Measurements from ENCODE around the gene KIRREL3. TPM values are rescaled to one million over a fixed set of nuclear protein-coding genes. Genes with fewer than 3 reads are reported as not detected.

The KIRREL3 gene
- total RNA-seq, 2 donors from 2014 or later: 0.28 TPM; not detected in 1

DNA sequence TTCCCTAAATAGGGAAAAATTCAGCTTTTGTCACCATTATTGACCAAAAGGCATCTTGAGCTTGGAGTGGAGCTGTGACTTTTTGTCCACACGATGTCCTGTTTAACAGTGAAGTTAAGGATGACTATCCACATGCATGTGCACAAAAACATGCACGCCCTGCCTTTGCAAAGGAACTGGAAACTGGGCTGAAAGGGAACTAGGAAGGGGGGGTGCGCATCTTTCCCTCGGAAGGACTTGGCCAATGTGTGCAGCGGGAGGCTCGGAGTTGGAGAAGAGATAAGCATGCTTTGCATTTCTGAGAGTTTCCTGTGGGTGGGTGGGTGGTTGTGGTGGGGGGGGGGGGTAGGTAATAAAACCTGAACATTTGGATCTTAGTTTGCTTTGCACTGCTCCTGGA lies 411 bp upstream of the KIRREL3 start:
- H3K4me1 ChIP-seq (replicated peaks): no peaks in the 10 kb centered on the region
- H3K27me3 ChIP-seq (replicated peaks; ENCODE audit: insufficient read depth): peaks cover 27% of the 10 kb centered on the region
- 5% methylated on average over 6 of the region's 6 CpGs for WGBS
- H3K36me3 ChIP-seq: no peaks in the 10 kb centered on the region
- intact Hi-C loops (cut with DNase I): no loop called here
- TF ChIP-seq POLR2AphosphoS5 (IDR thresholded peaks at IDR 0.05): no peak
- DNase-seq (ENCODE audit: low spot score): no peak
- no peak overlapping the region for H3K27ac ChIP-seq
- H3K9me3 ChIP-seq: no peaks in the 10 kb centered on the region
- H3K4me3 ChIP-seq: no peak overlapping the region

DNA sequence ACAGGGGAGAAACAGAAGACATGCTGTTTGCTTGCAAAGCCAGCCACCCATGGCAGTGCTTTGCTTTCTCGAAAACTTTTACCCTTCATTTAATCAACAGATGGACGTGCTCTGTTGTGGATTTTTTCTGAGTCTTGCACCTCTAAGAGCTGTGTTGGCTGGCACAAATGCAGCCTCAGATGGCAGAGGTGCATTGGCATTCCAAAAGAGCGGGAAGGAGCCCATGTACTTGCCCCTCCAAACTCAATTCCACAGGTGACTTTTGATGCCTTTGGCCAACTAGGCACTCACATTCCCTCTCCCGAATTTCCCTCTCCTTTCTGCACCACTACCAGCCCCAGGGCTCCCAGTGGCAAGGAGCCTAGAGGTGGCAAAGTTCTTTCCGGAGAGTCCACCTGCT lies 1.2 kb downstream of the KIRREL3 start:
- Histone ChIP-seq H3K27me3 (replicated peaks; ENCODE audit: insufficient read depth) (peaks cover 20% of the 10 kb centered on the region), H3K4me1 (replicated peaks) (no peaks in the 10 kb centered on the region), H3K36me3 (no peaks in the 10 kb centered on the region), H3K9me3 (no peaks in the 10 kb centered on the region), H3K27ac (no peak overlapping the region), H3K4me3 (no peak overlapping the region)
- TF ChIP-seq, protein P1, sequence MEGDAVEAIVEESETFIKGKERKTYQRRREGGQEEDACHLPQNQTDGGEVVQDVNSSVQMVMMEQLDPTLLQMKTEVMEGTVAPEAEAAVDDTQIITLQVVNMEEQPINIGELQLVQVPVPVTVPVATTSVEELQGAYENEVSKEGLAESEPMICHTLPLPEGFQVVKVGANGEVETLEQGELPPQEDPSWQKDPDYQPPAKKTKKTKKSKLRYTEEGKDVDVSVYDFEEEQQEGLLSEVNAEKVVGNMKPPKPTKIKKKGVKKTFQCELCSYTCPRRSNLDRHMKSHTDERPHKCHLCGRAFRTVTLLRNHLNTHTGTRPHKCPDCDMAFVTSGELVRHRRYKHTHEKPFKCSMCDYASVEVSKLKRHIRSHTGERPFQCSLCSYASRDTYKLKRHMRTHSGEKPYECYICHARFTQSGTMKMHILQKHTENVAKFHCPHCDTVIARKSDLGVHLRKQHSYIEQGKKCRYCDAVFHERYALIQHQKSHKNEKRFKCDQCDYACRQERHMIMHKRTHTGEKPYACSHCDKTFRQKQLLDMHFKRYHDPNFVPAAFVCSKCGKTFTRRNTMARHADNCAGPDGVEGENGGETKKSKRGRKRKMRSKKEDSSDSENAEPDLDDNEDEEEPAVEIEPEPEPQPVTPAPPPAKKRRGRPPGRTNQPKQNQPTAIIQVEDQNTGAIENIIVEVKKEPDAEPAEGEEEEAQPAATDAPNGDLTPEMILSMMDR (IDR thresholded peaks at IDR 0.05): no peak
- TF ChIP-seq POLR2A (IDR thresholded peaks at IDR 0.05) (no peak), POLR2AphosphoS5 (IDR thresholded peaks at IDR 0.05) (no peak)
- intact Hi-C loops (cut with DNase I): loop anchor here (10.0 kb wide), 1 partner anchor 395 kb away; no protein-coding TSS in a partner anchor
- WGBS: 67% methylated on average over 5 of the region's 5 CpGs
- no peak for DNase-seq (ENCODE audit: low spot score)

DNA sequence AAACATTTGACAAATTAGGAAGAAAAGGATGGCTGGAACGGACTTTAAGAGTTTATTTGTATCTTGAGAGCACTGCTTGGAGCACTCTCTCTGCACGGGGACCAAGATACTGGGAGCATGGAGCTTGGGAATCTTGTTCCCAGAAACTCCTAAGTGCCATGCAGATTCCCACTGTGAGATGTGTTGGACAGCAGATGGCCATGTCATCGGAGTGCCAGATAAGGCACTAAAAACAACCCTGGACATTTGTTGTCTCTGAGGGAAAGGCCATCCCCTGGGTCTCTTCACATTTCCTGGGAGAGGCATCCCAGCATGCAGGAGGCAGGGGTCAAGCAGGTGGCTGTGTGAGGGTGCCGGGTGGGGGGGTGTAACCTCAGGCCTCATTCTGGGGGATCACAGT lies 2.9 kb downstream of the KIRREL3 start:
- no peaks in the 10 kb centered on the region for H3K36me3 ChIP-seq
- TF ChIP-seq, protein P1 (IDR thresholded peaks at IDR 0.05): no peak
- TF ChIP-seq POLR2AphosphoS5 (IDR thresholded peaks at IDR 0.05) (no peak), POLR2A (IDR thresholded peaks at IDR 0.05) (no peak)
- intact Hi-C loops (cut with DNase I): loop anchor here (10.0 kb wide), 1 partner anchor 393 kb away; no protein-coding TSS in a partner anchor
- no peaks in the 10 kb centered on the region for H3K4me1 ChIP-seq (replicated peaks)
- DNase-seq (ENCODE audit: low spot score): no peak
- no peaks in the 10 kb centered on the region for H3K9me3 ChIP-seq
- no peak overlapping the region for H3K27ac ChIP-seq
- 79% methylated on average over 4 of the region's 4 CpGs for WGBS
- H3K27me3 ChIP-seq (replicated peaks; ENCODE audit: insufficient read depth): peaks cover 16% of the 10 kb centered on the region
- no peak overlapping the region for H3K4me3 ChIP-seq

DNA sequence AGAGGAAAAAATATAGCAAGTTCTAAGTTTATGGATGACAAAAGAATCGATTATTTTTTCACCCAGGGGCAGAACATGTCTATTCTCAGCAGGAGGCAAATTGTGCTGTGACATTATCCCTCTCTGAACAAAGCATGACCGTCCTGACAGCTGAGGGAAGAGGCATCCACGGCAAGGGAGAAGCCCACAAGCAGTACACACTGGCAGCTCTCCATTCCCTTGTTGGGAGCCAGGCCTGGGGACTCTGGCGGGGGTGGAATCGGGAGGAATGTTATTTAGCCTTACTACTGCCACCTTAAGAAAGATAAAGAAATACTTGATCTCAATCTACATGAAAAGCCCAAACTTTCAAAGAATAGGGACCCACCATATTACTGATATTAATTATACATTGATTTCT lies 3.4 kb downstream of the KIRREL3 start:
- intact Hi-C loops (cut with DNase I): loop anchor here (10.0 kb wide), 1 partner anchor 392 kb away; no protein-coding TSS in a partner anchor
- Histone ChIP-seq H3K27ac (no peak overlapping the region), H3K27me3 (replicated peaks; ENCODE audit: insufficient read depth) (peaks cover 12% of the 10 kb centered on the region), H3K36me3 (no peaks in the 10 kb centered on the region), H3K4me3 (no peak overlapping the region), H3K9me3 (no peaks in the 10 kb centered on the region), H3K4me1 (replicated peaks) (no peaks in the 10 kb centered on the region)
- no peak for DNase-seq (ENCODE audit: low spot score)
- no peak for TF ChIP-seq POLR2A (IDR thresholded peaks at IDR 0.05)
- TF ChIP-seq, protein P1 (IDR thresholded peaks at IDR 0.05): no peak
- 41% methylated on average over 5 of the region's 5 CpGs for WGBS

DNA sequence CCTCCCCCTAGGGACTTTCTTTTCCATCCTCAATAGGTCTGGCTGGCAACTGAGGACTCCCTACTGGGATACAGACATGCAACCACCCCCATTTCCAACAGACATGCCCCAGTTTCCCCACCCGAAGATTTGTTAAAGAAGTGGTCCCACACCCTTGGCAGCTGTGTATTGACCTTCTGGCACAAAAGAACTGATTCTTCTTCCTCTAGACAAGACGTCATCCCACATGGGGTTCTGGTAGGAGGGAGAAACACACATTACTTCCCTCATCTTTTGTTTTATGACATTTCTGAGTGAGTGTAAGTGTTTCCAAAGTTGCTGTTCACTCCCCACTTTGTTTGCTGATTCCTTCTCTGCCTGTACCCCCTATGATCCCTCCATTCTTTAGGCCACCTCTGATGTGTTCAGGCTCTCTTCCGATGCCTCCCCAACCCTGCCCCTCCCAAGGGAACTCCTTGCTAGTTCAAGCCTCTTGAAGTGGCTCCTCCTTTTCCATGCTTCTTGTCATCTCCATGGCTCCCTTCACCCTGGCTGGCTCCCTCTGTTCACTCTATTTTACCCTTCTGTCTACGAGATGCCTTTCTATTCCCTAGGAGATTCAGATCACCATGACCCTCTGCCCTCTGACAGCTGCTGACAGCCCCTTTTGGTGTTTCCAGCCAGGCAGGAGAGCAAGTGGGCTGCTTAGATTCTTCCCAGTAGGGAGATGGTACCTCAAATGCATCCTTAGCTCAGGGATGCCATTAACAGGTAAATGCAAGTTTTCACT lies 4.3 kb downstream of the KIRREL3 start:
- H3K27ac ChIP-seq: no peak overlapping the region
- no peaks in the 10 kb centered on the region for H3K9me3 ChIP-seq
- TF ChIP-seq POLR2A (IDR thresholded peaks at IDR 0.05): no peak
- no peak for TF ChIP-seq POLR2AphosphoS5 (IDR thresholded peaks at IDR 0.05)
- TF ChIP-seq, protein P1 (IDR thresholded peaks at IDR 0.05): no peak
- intact Hi-C loops (cut with DNase I): loop anchor here (10.0 kb wide), 1 partner anchor 391 kb away; no protein-coding TSS in a partner anchor
- no peaks in the 10 kb centered on the region for H3K4me1 ChIP-seq (replicated peaks)
- no peak overlapping the region for H3K4me3 ChIP-seq
- WGBS: 75% methylated on average over 4 of the region's 4 CpGs
- H3K27me3 ChIP-seq (replicated peaks; ENCODE audit: insufficient read depth): peaks cover 12% of the 10 kb centered on the region
- no peak for DNase-seq (ENCODE audit: low spot score)
- H3K36me3 ChIP-seq: no peaks in the 10 kb centered on the region

Measured in prostate gland (tissue), 2 donors.